Stimulated activated naive B cell treated with anti-CD40 and anti-IgM and Interleukin-4, amounts not matched to agents 10 μg/mL and 1 μg/mL and 100 μg/mL, for 72 hours (primary cell): ENCODE data around the gene RING1.

Experiments used
- ATAC-seq, 2 donors: fragments of 150-1000 bp; cut with Tn5 transposase; replicated peaks; 2 replicates each; pipeline ENCODE4 v1.10.0; 2021; ENCODE audit warnings: moderate library complexity in 1 of 2
- DNase-seq: peaks from one replicate; pipeline ENCODE4 v3.0.0; 2021
- H3K27ac Mint-ChIP-seq: one replicate; pipeline ENCODE4 v1.8.0; 2022; ENCODE audit warnings: mild to moderate bottlenecking, mixed read lengths
- H3K27me3 Mint-ChIP-seq, 2 donors: one replicate each; pipeline ENCODE4 v1.8.0; 2022; ENCODE audit warnings: mixed read lengths in 2 of 2
- H3K36me3 Mint-ChIP-seq, 2 donors: one replicate each; pipeline ENCODE4 v1.8.0; 2022; ENCODE audit warnings: mixed read lengths in 2 of 2, mild to moderate bottlenecking in 1 of 2
- H3K4me1 Mint-ChIP-seq, 2 donors: one replicate each; pipeline ENCODE4 v1.8.0; 2022; ENCODE audit warnings: mixed read lengths in 2 of 2, mild to moderate bottlenecking in 1 of 2
- H3K4me3 Mint-ChIP-seq, 2 donors: one replicate each; pipeline ENCODE4 v1.8.0; 2022; ENCODE audit warnings: mild to moderate bottlenecking in 2 of 2, mixed read lengths in 2 of 2, moderate library complexity in 1 of 2
- H3K9me3 Mint-ChIP-seq, 2 donors: one replicate each; pipeline ENCODE4 v1.8.0; 2022; ENCODE audit warnings: mixed read lengths in 2 of 2, mild to moderate bottlenecking in 1 of 2

Gene RING1

DNA sequence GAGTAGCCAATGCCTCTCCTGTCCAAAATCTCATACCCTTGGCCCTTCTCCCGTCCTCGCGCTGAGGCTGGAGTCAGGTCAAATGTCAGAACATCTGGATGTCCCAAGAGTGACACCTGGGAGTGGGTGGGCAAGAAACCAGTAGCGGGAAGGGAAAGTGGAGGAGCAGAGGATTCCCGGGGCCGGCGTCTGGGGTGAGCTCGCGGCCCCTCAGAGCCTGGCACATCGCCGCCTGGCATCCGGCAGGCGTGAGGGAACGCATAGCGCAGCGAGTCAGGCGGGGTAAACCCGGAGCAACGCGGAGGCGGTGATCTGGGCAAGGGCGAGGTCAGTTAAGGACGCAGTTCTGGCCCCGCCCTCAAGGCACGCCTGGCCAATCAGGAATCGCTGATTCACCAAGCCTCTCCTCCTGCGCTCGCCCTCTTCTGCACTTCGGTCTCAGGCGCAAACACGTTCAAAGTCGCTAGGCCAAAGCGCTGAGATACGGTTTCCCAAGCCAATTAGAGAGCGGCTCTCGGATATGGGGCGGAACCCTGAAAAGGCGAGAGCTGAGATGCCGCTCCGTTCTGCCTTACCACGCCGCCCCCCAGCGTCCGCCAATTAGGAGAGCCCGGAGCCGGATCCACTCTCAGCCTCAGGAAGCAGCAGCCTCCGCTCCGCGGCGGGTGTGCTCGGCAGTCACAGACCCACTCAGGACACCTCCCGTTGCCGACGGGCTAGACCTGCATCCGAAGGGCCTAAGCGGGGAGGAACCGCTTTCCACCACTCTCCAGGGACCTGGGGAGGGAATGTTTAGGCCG, 40.8 kb downstream of the RING1 start:
- H3K9me3 Mint-ChIP-seq = no peaks in the 10 kb centered on the region
- peaks cover 22 to 26% of the 10 kb centered on the region in 2 donors for H3K36me3 Mint-ChIP-seq
- peaks cover 28 to 36% of the 10 kb centered on the region in 2 donors for H3K4me1 Mint-ChIP-seq
- peak overlapping the region; percentile 88 to 90 for H3K4me3 Mint-ChIP-seq
- H3K27ac Mint-ChIP-seq = peak overlapping the region; percentile 97
- DNase-seq (peak; percentile 97), ATAC-seq (peak; percentile 90)
- H3K27me3 Mint-ChIP-seq = no peaks in the 10 kb centered on the region

DNA sequence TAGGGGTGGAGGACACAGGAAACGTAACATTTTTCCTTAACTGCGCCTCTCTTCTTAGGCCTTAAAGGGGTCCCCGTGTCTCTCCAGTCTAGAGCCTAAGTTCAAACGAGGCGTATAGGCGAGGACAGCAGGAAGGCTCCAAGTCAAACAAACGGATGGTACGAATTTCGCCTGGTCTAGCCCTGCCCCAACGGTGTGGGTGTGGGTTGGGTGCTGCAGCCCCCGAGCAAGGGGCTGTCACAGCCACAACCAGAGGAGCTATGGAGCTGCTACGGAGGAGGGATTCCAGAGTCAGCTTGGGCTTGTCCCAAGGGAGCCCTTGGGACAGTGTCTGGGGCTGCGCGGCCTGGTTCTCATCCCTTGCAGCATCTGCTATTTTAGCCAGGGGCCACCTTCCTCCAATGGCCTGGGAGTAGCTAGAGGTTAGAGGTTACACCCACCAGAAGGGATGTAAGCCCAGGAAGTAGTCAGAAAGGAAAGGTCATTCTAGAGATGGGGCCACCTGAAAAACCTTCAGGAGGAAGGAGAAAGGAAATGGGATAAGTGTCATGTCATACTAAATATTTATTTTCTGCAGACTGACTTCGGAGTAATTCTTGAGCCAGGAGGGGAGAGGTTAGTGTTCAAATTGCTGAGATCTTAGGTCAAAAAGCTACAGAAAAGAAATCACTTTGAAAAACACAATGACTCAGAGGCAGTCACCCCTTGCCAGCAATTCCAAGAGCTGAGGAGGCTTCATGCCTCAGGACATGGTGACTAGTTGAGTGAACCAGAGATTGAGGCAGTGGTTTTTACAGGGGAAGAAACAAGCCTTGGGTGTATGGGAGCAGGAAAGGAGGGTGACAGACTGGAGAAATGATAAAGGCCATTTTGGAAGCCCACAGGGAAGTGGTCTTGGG, 41.7 kb downstream of the RING1 start:
- peaks cover 28 to 36% of the 10 kb centered on the region in 2 donors for H3K4me1 Mint-ChIP-seq
- H3K36me3 Mint-ChIP-seq = peaks cover 22 to 26% of the 10 kb centered on the region in 2 donors
- H3K27me3 Mint-ChIP-seq = no peaks in the 10 kb centered on the region
- ATAC-seq = no peak
- peak overlapping the region; percentile 97 for H3K27ac Mint-ChIP-seq
- no peaks in the 10 kb centered on the region for H3K9me3 Mint-ChIP-seq
- peak; percentile 7 for DNase-seq
- peak overlapping the region; percentile 88 to 90 for H3K4me3 Mint-ChIP-seq

DNA sequence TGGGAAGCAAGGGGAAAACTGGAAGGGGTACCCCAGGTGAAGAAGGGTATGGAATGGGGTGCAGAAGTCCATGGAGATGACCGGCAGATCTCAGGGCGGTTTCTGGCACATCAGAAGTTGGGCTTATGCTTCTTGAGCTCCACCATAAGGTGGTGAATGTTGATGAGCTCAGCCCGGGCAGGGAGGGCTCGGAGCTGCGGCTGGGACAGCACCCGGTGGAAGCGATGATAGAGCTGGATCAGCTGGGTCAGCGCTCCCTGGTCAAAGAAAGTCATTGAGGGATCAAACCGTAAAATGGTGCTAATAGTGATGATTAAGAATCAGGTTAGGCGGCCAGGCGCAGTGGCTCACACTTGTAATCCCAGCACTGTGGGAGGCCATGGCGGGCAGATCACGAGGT, 42.4 kb downstream of the RING1 start:
- ATAC-seq (no peak), DNase-seq (no peak)
- H3K27ac Mint-ChIP-seq = peak overlapping the region; percentile 97
- peaks cover 28 to 36% of the 10 kb centered on the region in 2 donors for H3K4me1 Mint-ChIP-seq
- H3K9me3 Mint-ChIP-seq = no peaks in the 10 kb centered on the region
- peak overlapping the region; percentile 88 to 90 for H3K4me3 Mint-ChIP-seq
- H3K36me3 Mint-ChIP-seq = peaks cover 22 to 28% of the 10 kb centered on the region in 2 donors
- no peaks in the 10 kb centered on the region for H3K27me3 Mint-ChIP-seq

DNA sequence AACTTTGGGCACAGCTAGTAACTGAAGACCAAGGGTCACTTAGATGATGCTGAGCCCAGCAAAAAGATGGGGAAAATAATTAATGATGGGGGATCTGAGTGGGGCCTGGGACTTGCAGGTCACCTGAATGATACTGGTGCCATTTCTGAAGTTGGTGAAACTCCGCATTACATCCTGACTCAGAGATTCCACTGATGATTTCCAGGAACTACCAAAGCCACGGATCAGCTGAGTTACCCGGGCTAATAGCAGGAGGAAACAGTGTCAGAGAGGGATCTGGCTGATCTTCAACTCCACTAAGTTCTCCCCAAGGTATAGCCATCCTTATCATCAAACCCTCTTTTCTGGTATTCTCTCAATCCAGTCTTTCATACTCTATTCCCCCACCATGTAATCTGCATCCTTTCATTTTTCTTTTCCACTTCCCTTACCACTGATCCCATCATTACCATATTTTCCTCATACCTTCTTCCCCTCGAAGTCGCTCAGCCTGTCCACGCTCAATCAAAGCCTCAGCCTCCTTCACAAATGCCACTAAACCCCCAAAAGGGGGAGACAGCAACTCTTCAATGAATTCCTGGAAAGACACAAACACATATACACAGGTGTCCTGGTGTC, 43.2 kb downstream of the RING1 start:
- H3K4me3 Mint-ChIP-seq = peak overlapping the region in 1 of 2 donors; percentile 18
- no peaks in the 10 kb centered on the region for H3K9me3 Mint-ChIP-seq
- no peak for DNase-seq
- peaks cover 28 to 36% of the 10 kb centered on the region in 2 donors for H3K4me1 Mint-ChIP-seq
- no peak for ATAC-seq
- no peaks in the 10 kb centered on the region for H3K27me3 Mint-ChIP-seq
- peak overlapping the region; percentile 39 for H3K27ac Mint-ChIP-seq
- H3K36me3 Mint-ChIP-seq = peaks cover 24 to 30% of the 10 kb centered on the region in 2 donors

DNA sequence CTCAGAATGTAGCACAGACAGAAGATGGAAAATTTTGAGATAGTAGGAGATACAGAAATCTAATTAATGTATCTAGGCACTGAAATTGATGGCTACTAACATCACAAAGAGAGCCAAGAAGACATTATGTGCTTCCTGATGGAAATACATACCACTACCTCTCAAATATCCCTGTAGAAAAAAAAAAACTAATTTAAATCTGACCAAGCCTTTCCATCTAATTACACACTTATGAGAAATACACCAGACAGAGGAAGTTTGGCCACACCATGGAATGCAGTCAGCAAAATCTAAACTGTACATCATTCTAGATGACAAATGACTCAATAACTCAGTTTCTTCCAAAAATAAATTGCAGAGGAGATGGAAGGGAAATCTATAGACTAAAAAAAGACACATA, 44.5 kb downstream of the RING1 start:
- Mint-ChIP-seq H3K9me3 (no peaks in the 10 kb centered on the region), H3K27ac (no peak overlapping the region), H3K27me3 (no peaks in the 10 kb centered on the region), H3K36me3 (peaks cover 27 to 31% of the 10 kb centered on the region in 2 donors), H3K4me1 (peaks cover 28 to 36% of the 10 kb centered on the region in 2 donors), H3K4me3 (no peak overlapping the region)
- DNase-seq (no peak), ATAC-seq (no peak)

DNA sequence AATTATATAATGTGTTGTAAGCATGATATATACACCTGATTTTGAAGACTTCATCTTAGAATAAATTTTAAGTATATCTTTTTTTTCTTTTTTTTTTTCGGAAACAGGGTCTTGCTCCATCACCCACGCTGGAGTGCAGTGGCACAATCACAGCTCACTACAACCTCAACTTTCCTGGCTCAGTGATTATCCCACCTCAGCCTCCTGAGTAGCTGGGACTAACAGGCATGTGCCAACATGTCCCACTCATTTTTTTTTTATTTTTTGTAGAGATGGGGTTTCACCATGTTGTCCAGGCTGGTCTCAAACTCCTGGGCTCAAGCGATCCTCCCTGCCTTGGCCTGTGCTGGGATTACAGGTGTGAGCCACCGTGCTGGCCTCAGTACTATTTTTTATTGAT, 46.3 kb downstream of the RING1 start:
- Mint-ChIP-seq H3K4me1 (peaks cover 19 to 24% of the 10 kb centered on the region in 2 donors), H3K9me3 (no peaks in the 10 kb centered on the region), H3K27me3 (no peaks in the 10 kb centered on the region), H3K36me3 (peaks cover 31 to 41% of the 10 kb centered on the region in 2 donors), H3K27ac (no peak overlapping the region), H3K4me3 (no peak overlapping the region)
- ATAC-seq (no peak), DNase-seq (no peak)

DNA sequence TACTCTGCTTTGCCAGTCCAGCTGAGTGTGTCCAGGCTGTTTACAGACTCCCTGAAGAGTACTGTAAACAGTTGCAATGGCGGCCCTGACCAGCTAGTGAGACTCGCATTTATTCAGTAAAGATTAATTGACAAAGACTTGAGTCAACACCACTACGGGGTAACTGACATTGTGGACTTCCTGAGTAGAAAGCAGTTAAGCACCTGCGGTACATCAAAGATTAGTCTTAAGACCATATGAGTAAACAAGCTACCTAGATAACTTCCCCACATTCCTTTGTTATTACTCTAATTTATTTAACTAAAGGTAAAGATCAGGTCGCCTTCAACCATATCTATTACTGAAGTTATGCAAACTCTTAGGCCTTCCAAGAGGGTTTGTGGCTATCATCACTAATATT, 50.7 kb downstream of the RING1 start:
- Mint-ChIP-seq H3K9me3 (no peaks in the 10 kb centered on the region), H3K4me1 (no peaks in the 10 kb centered on the region), H3K27ac (no peak overlapping the region), H3K27me3 (no peaks in the 10 kb centered on the region), H3K4me3 (no peak overlapping the region), H3K36me3 (peaks cover 36 to 40% of the 10 kb centered on the region in 2 donors)
- DNase-seq = no peak
- ATAC-seq = no peak
